ENCODE results near the gene ACBD5. TPM values are rescaled to one million over a fixed set of nuclear protein-coding genes. Genes with fewer than 3 reads are reported as not detected.

ACBD5 gene
- total RNA-seq, 1 experiment from 2014 or later = 16.8 TPM

DNA sequence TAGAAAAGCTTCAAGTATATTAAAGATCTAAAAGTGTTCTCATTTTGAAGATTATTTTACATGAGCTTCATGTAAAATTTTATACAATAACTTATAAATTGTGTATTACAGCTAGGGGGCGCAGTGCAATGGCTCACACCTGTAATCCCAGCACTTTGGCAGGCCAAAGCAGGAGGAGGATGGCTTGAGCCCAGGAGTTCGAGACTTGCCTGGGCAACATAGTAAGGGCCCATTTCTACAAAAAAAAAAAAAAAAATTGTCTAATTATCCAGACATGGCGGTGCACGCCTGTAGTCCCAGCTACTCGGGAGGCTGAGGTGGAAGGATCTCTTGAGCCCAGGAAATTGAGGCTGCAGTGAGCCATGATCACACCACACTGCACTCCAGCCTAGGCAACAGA is 16.6 kb downstream of the ACBD5 start:
- intact Hi-C loops (cut with micrococcal nuclease; ENCODE audit: unreplicated experiment) = no loop called here

DNA sequence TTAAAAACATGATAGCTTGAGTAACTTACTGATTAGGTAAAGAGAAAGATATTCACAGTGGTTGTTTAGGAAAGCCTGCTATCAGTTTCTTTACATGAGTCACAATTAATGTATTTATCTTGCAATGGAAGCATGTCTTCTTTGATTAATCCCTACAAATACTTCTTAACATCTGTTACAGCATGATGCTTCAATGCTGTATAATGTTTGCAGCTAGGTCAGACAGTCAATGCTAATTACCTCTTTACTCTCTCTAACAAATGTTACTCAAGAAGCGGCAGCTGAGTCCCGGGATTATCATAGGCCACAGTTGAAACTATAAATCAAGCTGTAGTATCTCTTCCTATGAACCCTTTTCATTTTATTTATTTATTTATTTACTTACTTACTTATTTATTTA is 33.2 kb downstream of the ACBD5 start:
- no peak overlapping the region for H3K4me3 ChIP-seq (ENCODE audit: low read depth, low read length, poor library complexity, severe bottlenecking)
- H3K27ac ChIP-seq (ENCODE audit: low read depth, low read length, poor library complexity, severe bottlenecking) = no peak overlapping the region
- intact Hi-C loops (cut with micrococcal nuclease; ENCODE audit: unreplicated experiment) = no loop called here
- POLR2A ChIA-PET (ENCODE audit: low non-redundant PET) = no interaction called here
- no peaks in the 10 kb centered on the region for H3K9me3 ChIP-seq (ENCODE audit: low read depth, low read length, poor library complexity, severe bottlenecking)
- BruUV-seq (replicated peaks) = no TSS peak
- no peaks in the 10 kb centered on the region for H3K27me3 ChIP-seq (replicated peaks; ENCODE audit: insufficient read depth, low read depth, low read length, poor library complexity)
- CTCF ChIA-PET = no interaction called here
- no peak for TF ChIP-seq EZH2 (IDR thresholded peaks at IDR 0.05; ENCODE audit: borderline replicate concordance, low read depth, low read length, poor library complexity, severe bottlenecking)
- TF ChIP-seq, protein P1, sequence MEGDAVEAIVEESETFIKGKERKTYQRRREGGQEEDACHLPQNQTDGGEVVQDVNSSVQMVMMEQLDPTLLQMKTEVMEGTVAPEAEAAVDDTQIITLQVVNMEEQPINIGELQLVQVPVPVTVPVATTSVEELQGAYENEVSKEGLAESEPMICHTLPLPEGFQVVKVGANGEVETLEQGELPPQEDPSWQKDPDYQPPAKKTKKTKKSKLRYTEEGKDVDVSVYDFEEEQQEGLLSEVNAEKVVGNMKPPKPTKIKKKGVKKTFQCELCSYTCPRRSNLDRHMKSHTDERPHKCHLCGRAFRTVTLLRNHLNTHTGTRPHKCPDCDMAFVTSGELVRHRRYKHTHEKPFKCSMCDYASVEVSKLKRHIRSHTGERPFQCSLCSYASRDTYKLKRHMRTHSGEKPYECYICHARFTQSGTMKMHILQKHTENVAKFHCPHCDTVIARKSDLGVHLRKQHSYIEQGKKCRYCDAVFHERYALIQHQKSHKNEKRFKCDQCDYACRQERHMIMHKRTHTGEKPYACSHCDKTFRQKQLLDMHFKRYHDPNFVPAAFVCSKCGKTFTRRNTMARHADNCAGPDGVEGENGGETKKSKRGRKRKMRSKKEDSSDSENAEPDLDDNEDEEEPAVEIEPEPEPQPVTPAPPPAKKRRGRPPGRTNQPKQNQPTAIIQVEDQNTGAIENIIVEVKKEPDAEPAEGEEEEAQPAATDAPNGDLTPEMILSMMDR (conservative IDR thresholded peaks at IDR 0.05; ENCODE audit: low read depth, low read length) = no peak
- DNase-seq (ENCODE audit: low spot score) = no peak
- no peaks in the 10 kb centered on the region for H3K4me1 ChIP-seq (ENCODE audit: insufficient read depth, low read length, poor library complexity, severe bottlenecking)
- peaks cover 31% of the 10 kb centered on the region for H3K36me3 ChIP-seq (ENCODE audit: insufficient read depth, low read length, poor library complexity, severe bottlenecking)

More for the DNA sequence above, 16.6 kb downstream of the ACBD5 start:
- POLR2A ChIA-PET (ENCODE audit: low non-redundant PET) = no interaction called here
- DNase-seq (ENCODE audit: low spot score) = peak; percentile 41
- TF ChIP-seq, protein P1 (conservative IDR thresholded peaks at IDR 0.05; ENCODE audit: low read depth, low read length) = peak; percentile 77
- no peak for TF ChIP-seq EZH2 (IDR thresholded peaks at IDR 0.05; ENCODE audit: borderline replicate concordance, low read depth, low read length, poor library complexity, severe bottlenecking)
- Histone ChIP-seq H3K36me3 (ENCODE audit: insufficient read depth, low read length, poor library complexity, severe bottlenecking) (peaks cover 18% of the 10 kb centered on the region), H3K27ac (ENCODE audit: low read depth, low read length, poor library complexity, severe bottlenecking) (no peak overlapping the region), H3K4me3 (ENCODE audit: low read depth, low read length, poor library complexity, severe bottlenecking) (no peak overlapping the region), H3K9me3 (ENCODE audit: low read depth, low read length, poor library complexity, severe bottlenecking) (no peaks in the 10 kb centered on the region), H3K27me3 (replicated peaks; ENCODE audit: insufficient read depth, low read depth, low read length, poor library complexity) (no peaks in the 10 kb centered on the region), H3K4me1 (ENCODE audit: insufficient read depth, low read length, poor library complexity, severe bottlenecking) (no peaks in the 10 kb centered on the region)
- no TSS peak for BruUV-seq (replicated peaks)
- CTCF ChIA-PET = interaction anchor here (0.7 kb wide), 1 partner anchor 516 kb away, joined by 3 read pairs; no protein-coding TSS in a partner anchor

DNA sequence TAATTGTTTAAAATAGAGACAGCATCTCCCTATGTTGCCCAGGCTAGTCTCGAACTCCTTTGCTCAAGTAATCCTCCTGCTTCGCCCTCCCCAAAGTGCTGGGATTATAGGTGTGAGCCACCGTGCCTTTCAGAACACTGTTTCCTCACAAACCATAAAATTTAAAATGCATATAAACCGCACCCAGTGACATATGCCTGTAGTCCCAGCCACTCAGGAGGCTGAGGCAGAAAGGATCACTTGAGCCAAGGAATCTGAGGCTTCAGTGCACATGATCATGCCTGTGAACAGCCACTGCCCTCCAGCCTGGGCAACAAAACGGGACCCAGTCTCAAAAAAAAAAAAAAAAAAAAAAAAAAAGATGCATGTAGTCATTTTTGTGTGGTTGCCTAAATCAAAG is 36.8 kb downstream of the ACBD5 start:
- H3K9me3 ChIP-seq (ENCODE audit: low read depth, low read length, poor library complexity, severe bottlenecking) = no peaks in the 10 kb centered on the region
- no peak for TF ChIP-seq EZH2 (IDR thresholded peaks at IDR 0.05; ENCODE audit: borderline replicate concordance, low read depth, low read length, poor library complexity, severe bottlenecking)
- no peak overlapping the region for H3K27ac ChIP-seq (ENCODE audit: low read depth, low read length, poor library complexity, severe bottlenecking)
- peaks cover 1% of the 10 kb centered on the region for H3K4me1 ChIP-seq (ENCODE audit: insufficient read depth, low read length, poor library complexity, severe bottlenecking)
- BruUV-seq (replicated peaks) = no TSS peak
- CTCF ChIA-PET = no interaction called here
- H3K36me3 ChIP-seq (ENCODE audit: insufficient read depth, low read length, poor library complexity, severe bottlenecking) = peaks cover 30% of the 10 kb centered on the region
- POLR2A ChIA-PET (ENCODE audit: low non-redundant PET) = no interaction called here
- intact Hi-C loops (cut with micrococcal nuclease; ENCODE audit: unreplicated experiment) = no loop called here
- no peak overlapping the region for H3K4me3 ChIP-seq (ENCODE audit: low read depth, low read length, poor library complexity, severe bottlenecking)
- no peaks in the 10 kb centered on the region for H3K27me3 ChIP-seq (replicated peaks; ENCODE audit: insufficient read depth, low read depth, low read length, poor library complexity)
- DNase-seq (ENCODE audit: low spot score) = no peak

DNA sequence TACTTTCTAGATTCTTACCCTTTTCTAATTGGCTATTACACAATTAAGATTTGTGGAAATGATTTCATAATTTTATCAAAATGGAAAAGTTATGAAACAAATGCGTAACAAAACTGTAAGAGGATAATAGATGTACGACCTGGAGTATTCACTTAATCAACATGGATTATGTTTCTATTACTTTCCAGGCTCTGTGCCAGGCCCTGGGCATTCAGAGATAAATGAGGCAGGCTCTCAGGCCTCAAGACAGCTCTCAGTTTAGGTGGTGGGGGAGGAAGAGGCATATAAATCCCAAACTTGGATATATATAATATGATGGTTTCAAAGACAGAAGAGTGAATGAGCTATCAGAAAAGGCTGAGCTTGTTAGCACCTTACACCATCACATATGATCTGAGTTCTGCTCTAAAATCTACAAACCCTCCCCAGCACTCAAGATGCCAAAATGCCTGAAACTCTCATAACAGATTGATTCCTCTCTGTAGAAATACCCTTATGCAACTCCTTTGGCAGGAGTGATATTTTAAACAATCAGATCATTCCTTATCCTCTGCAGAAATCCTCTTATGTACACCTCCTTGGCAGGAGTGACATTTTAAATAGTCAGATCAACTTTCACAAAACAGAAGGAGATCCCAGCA is 42.5 kb downstream of the ACBD5 start:
- DNase-seq (ENCODE audit: low spot score) = peak; percentile 66
- no peak overlapping the region for H3K4me3 ChIP-seq (ENCODE audit: low read depth, low read length, poor library complexity, severe bottlenecking)
- CTCF ChIA-PET = no interaction called here
- intact Hi-C loops (cut with micrococcal nuclease; ENCODE audit: unreplicated experiment) = no loop called here
- H3K27ac ChIP-seq (ENCODE audit: low read depth, low read length, poor library complexity, severe bottlenecking) = peak overlapping the region; percentile 67
- H3K4me1 ChIP-seq (ENCODE audit: insufficient read depth, low read length, poor library complexity, severe bottlenecking) = peaks cover 17% of the 10 kb centered on the region
- POLR2A ChIA-PET (ENCODE audit: low non-redundant PET) = no interaction called here
- no TSS peak for BruUV-seq (replicated peaks)
- H3K9me3 ChIP-seq (ENCODE audit: low read depth, low read length, poor library complexity, severe bottlenecking) = no peaks in the 10 kb centered on the region
- H3K36me3 ChIP-seq (ENCODE audit: insufficient read depth, low read length, poor library complexity, severe bottlenecking) = peaks cover 11% of the 10 kb centered on the region
- TF ChIP-seq, protein P1 (conservative IDR thresholded peaks at IDR 0.05; ENCODE audit: low read depth, low read length) = no peak
- TF ChIP-seq EZH2 (IDR thresholded peaks at IDR 0.05; ENCODE audit: borderline replicate concordance, low read depth, low read length, poor library complexity, severe bottlenecking) = no peak
- H3K27me3 ChIP-seq (replicated peaks; ENCODE audit: insufficient read depth, low read depth, low read length, poor library complexity) = no peaks in the 10 kb centered on the region
